ENCODE results near the gene HBB. TPM values are rescaled to one million over a fixed set of nuclear protein-coding genes. Genes with fewer than 3 reads are reported as not detected.

The HBB gene
- total RNA-seq, 1 experiment from 2014 or later: not detected

- CTCF ChIA-PET: no interaction called here
- Histone ChIP-seq H3K4me3 (ENCODE audit: low read depth, low read length) (no peak overlapping the region), H3K4me1 (no peaks in the 10 kb centered on the region), H3K27me3 (replicated peaks; ENCODE audit: control insufficient read depth, insufficient read depth, low read length) (no peaks in the 10 kb centered on the region), H3K36me3 (ENCODE audit: control insufficient read depth, insufficient read depth, low read length) (no peaks in the 10 kb centered on the region), H3K9me3 (no peaks in the 10 kb centered on the region)
- Mint-ChIP-seq H3K27ac (ENCODE audit: unreplicated experiment) (no peak overlapping the region), H3K36me3 (ENCODE audit: insufficient read depth, unreplicated experiment) (no peaks in the 10 kb centered on the region), H3K4me1 (ENCODE audit: low read depth, unreplicated experiment) (no peaks in the 10 kb centered on the region), H3K9me3 (ENCODE audit: unreplicated experiment) (peaks cover 4% of the 10 kb centered on the region), H3K27me3 (ENCODE audit: insufficient read depth, unreplicated experiment) (peaks cover 11% of the 10 kb centered on the region), H3K4me3 (ENCODE audit: unreplicated experiment) (no peak overlapping the region)
- no peak for DNase-seq
- BruUV-seq (replicated peaks): no TSS peak
- no peak for TF ChIP-seq CTCF (IDR thresholded peaks at IDR 0.05; ENCODE audit: insufficient read depth in 1 of 2, low read depth in 1 of 2, low read length in 1 of 2, severe bottlenecking in 1 of 2, unreplicated experiment in 1 of 2)
- POLR2A ChIA-PET: no interaction called here
- intact Hi-C loops (cut with micrococcal nuclease; ENCODE audit: unreplicated experiment): no loop called here
These were observed 28.6 kb downstream of the HBB start for GRCh38 chr11:5198285-5198684.

- no peaks in the 10 kb centered on the region for H3K4me1 ChIP-seq
- no peaks in the 10 kb centered on the region for H3K9me3 ChIP-seq
These were observed 29.3 kb downstream of the HBB start for GRCh38 chr11:5197536-5197935.

GRCh38 chr11:5196731-5197130 lies 30.1 kb downstream of the HBB start:
- CTCF ChIA-PET: no interaction called here
- BruUV-seq (replicated peaks): no TSS peak

More at GRCh38 chr11:5197536-5197935, 29.3 kb downstream of the HBB start:
- intact Hi-C loops (cut with micrococcal nuclease; ENCODE audit: unreplicated experiment): no loop called here
- Mint-ChIP-seq H3K9me3 (ENCODE audit: unreplicated experiment) (peaks cover 11% of the 10 kb centered on the region), H3K27me3 (ENCODE audit: insufficient read depth, unreplicated experiment) (peaks cover 11% of the 10 kb centered on the region), H3K4me3 (ENCODE audit: unreplicated experiment) (no peak overlapping the region), H3K27ac (ENCODE audit: unreplicated experiment) (no peak overlapping the region), H3K4me1 (ENCODE audit: low read depth, unreplicated experiment) (no peaks in the 10 kb centered on the region), H3K36me3 (ENCODE audit: insufficient read depth, unreplicated experiment) (no peaks in the 10 kb centered on the region)
- Histone ChIP-seq H3K36me3 (ENCODE audit: control insufficient read depth, insufficient read depth, low read length) (no peaks in the 10 kb centered on the region), H3K4me3 (ENCODE audit: low read depth, low read length) (no peak overlapping the region), H3K27me3 (replicated peaks; ENCODE audit: control insufficient read depth, insufficient read depth, low read length) (no peaks in the 10 kb centered on the region)
- no peak for TF ChIP-seq CTCF (IDR thresholded peaks at IDR 0.05; ENCODE audit: insufficient read depth in 1 of 2, low read depth in 1 of 2, low read length in 1 of 2, severe bottlenecking in 1 of 2, unreplicated experiment in 1 of 2)
- ChIA-PET POLR2A (no interaction called here), CTCF (no interaction called here)
- no peak for DNase-seq
- BruUV-seq (replicated peaks): no TSS peak

More at GRCh38 chr11:5196731-5197130, 30.1 kb downstream of the HBB start:
- no peak overlapping the region for H3K27ac Mint-ChIP-seq (ENCODE audit: unreplicated experiment)
- H3K27me3 ChIP-seq (replicated peaks; ENCODE audit: control insufficient read depth, insufficient read depth, low read length): no peaks in the 10 kb centered on the region
- peaks cover 11% of the 10 kb centered on the region for H3K9me3 Mint-ChIP-seq (ENCODE audit: unreplicated experiment)
- POLR2A ChIA-PET: no interaction called here
- H3K36me3 Mint-ChIP-seq (ENCODE audit: insufficient read depth, unreplicated experiment): no peaks in the 10 kb centered on the region
- no peak for TF ChIP-seq CTCF (IDR thresholded peaks at IDR 0.05; ENCODE audit: insufficient read depth in 1 of 2, low read depth in 1 of 2, low read length in 1 of 2, severe bottlenecking in 1 of 2, unreplicated experiment in 1 of 2)
- no peaks in the 10 kb centered on the region for H3K4me1 Mint-ChIP-seq (ENCODE audit: low read depth, unreplicated experiment)
- H3K27me3 Mint-ChIP-seq (ENCODE audit: insufficient read depth, unreplicated experiment): peaks cover 5% of the 10 kb centered on the region
- H3K9me3 ChIP-seq: no peaks in the 10 kb centered on the region
- intact Hi-C loops (cut with micrococcal nuclease; ENCODE audit: unreplicated experiment): no loop called here
- no peaks in the 10 kb centered on the region for H3K36me3 ChIP-seq (ENCODE audit: control insufficient read depth, insufficient read depth, low read length)
- no peak overlapping the region for H3K4me3 Mint-ChIP-seq (ENCODE audit: unreplicated experiment)
- DNase-seq: no peak
- no peaks in the 10 kb centered on the region for H3K4me1 ChIP-seq
- no peak overlapping the region for H3K4me3 ChIP-seq (ENCODE audit: low read depth, low read length)

All from Caco-2 (cell line).